HG03354 (cell line): ENCODE data around the gene ZNF831.

Experiments used
- ATAC-seq: cut with Tn5 transposase; IDR thresholded peaks from one replicate; pipeline ENCODE4 v1.9.1; 2021; ENCODE audit warnings: mild to moderate bottlenecking; ENCODE audit not compliant: unreplicated experiment, poor library complexity, severe bottlenecking

Gene ZNF831

GRCh38 chr20:59276938-59277337 lies 113.3 kb downstream of the ZNF831 start:
- no peak for ATAC-seq

GRCh38 chr20:59284470-59284869 lies 120.8 kb downstream of the ZNF831 start:
- no peak for ATAC-seq

GRCh38 chr20:59289994-59290393 lies 126.4 kb downstream of the ZNF831 start:
- no peak for ATAC-seq

- no peak for ATAC-seq
Measured at GRCh38 chr20:59291740-59292383, 128.2 kb downstream of the ZNF831 start.

- ATAC-seq: no peak
Measured at GRCh38 chr20:59295531-59295930, 131.9 kb downstream of the ZNF831 start.

- no peak for ATAC-seq
Measured at GRCh38 chr20:59297686-59298085, 134.1 kb downstream of the ZNF831 start.

GRCh38 chr20:59299945-59300332 lies 136.3 kb downstream of the ZNF831 start:
- no peak for ATAC-seq

GRCh38 chr20:59300333-59301081 lies 136.9 kb downstream of the ZNF831 start, which contains the start of gene EDN3:
TSS of gene EDN3 (plus strand) at chr20:59300611. CDS start at chr20:59300813, 202 bp downstream.
- no peak for ATAC-seq

GRCh38 chr20:59301343-59302007 lies 137.9 kb downstream of the ZNF831 start:
- ATAC-seq: no peak

- no peak for ATAC-seq
Measured at GRCh38 chr20:59305908-59306655, 142.5 kb downstream of the ZNF831 start.

- ATAC-seq: no peak
Measured at GRCh38 chr20:59307270-59307669, 143.6 kb downstream of the ZNF831 start.
